Heart left ventricle (tissue), 16 donors: Measurements from ENCODE around the gene MCC. TPM values are rescaled to one million over a fixed set of nuclear protein-coding genes. Genes with fewer than 3 reads are reported as not detected.

Experiments used
- ATAC-seq, 4 donors: fragments of 200-7000 bp; cut with Tn5 transposase; one replicate each; pipeline ENCODE4 v1.9.1; 2020 to 2022; ENCODE audit warnings: moderate library complexity in 4 of 4, mild to moderate bottlenecking in 3 of 4, moderate number of reproducible peaks in 1 of 4
- DNase-seq, 5 donors: peaks; one replicate each; pipeline ENCODE4 v3.0.0-alpha.2; 2020
- H3K27ac ChIP-seq, 12 donors: fragments of 200-600 bp; sonication (generic) in 4 of 12; one replicate each; pipeline versions ENCODE4 v1.5.0 to v1.8.0; 2016 to 2022; ENCODE audit warnings: mild to moderate bottlenecking in 2 of 12
- H3K27me3 ChIP-seq, 9 donors: fragments of 200-600 bp; sonication (generic) in 2 of 9; one replicate each; pipeline versions ENCODE4 v1.5.1 to v1.8.0; 2016 to 2022; ENCODE audit warnings: mild to moderate bottlenecking in 3 of 9
- H3K36me3 ChIP-seq, 9 donors: fragments of 200-600 bp; sonication (generic) in 2 of 9; one replicate each; pipeline versions ENCODE4 v1.5.0 to v1.8.0; 2018 to 2022; ENCODE audit warnings: mild to moderate bottlenecking in 2 of 9
- H3K4me1 ChIP-seq, 12 donors: fragments of 200-600 bp; sonication (generic) in 4 of 12; one replicate each; pipeline versions ENCODE4 v1.5.0 to v1.8.0; 2016 to 2022; ENCODE audit warnings: mild to moderate bottlenecking in 3 of 12
- H3K4me3 ChIP-seq, 12 donors: fragments of 200-600 bp; sonication (generic) in 4 of 12; one replicate each; pipeline versions ENCODE4 v1.5.0 to v1.8.0; 2017 to 2022; ENCODE audit warnings: mild to moderate bottlenecking in 9 of 12, moderate library complexity in 4 of 12
- H3K9me3 ChIP-seq, 12 donors: fragments of 200-600 bp; sonication (generic) in 4 of 12; one replicate each; pipeline versions ENCODE4 v1.5.0 to v1.8.0; 2016 to 2022; ENCODE audit warnings: mild to moderate bottlenecking in 1 of 12
- POLR2A ChIP-seq, 2 donors: fragments of 450-650 bp; IDR thresholded peaks; one replicate each; pipeline ENCODE4 v1.6.1; 2017; ENCODE audit warnings: antibody characterized with exemption in 2 of 2, mild to moderate bottlenecking in 2 of 2, moderate library complexity in 2 of 2
- WGBS, 4 donors: extraction: QIAGEN DNeasy Blood & Tissue Kit in 2 of 4; methylation state at CpG; one replicate each; pipeline versions ENCODE4 v1.1.5 to v1.1.7; 2013 to 2018; 5-methylcytosine and 5-hydroxymethylcytosine counted together
- intact Hi-C, 10 donors: fragments of 100-400 bp; cut with DNase I; formaldehyde crosslinking; loops; one replicate each; pipeline versions ENCODE4 v1.11.1 to v1.14.2; 2022
- polyA plus RNA-seq, 2 donors: library from polyadenylated mRNA; stranded (reverse); fragments of 200-250 nt; gene quantifications; one replicate each; pipeline ENCODE4 v1.2.3, GENCODE V29; 2013
- total RNA-seq, 9 donors: library from RNA; depleted of rRNA in 2 of 9; stranded (reverse); fragments of >200 nt in 2 of 9; fragmentation: NEBNext Ultra II Directional in 3 of 9; extraction: Animal tissue kit (Norgen Biotek cat#: 25700) in 3 of 9; gene quantifications; one replicate each; pipeline versions ENCODE4 v1.1.0 to v1.2.4, GENCODE V29; 2016 to 2023
- TF ChIP-seq, protein P1 (sequence below), 12 donors: fragments of 200-600 bp; sonication (generic) in 4 of 12; IDR thresholded peaks; one replicate each; pipeline versions ENCODE4 v1.5.0 to v1.8.0; 2018 to 2022; ENCODE audit warnings: antibody characterized with exemption in 12 of 12, mild to moderate bottlenecking in 5 of 12
- donor health status: ischemic (EF 13 %, LVEDD 7.1; RV severe dilation, severe dysfunction).
- donor health status: healthy with polysubstance abuse.
- donor health status: DM: no; HTN: yes; CAD: no.
- donor health status: DM: no; HTN: no; CAD: no.
- donor health status: ischemic (EF 25% LVEDD 6.9; RV normal size, moderate dysfunction).
- donor health status: ischemic (EF 25% LVEDD 5.7; RV mildly dilated, moderate dysfunction).
- donor health status: healthy.
- donor health status: DM: yes; HTN: yes; CAD: no.
- donor health status: ischemic (EF 35%, LVEDD 5.7; RV mildly dilated, moderate dysfunction).
- donor health status: nonischemic (EF 11% LVEDD 7.7; RV severe dilation, severe dysfunction).
- donor health status: DM: yes; HTN: yes; CAD: no.
- donor health status: PGD.
- donor health status: ischemic (EF 29% LVEDD 5.4; RV normal size, mild dysfunction).
- donor health status: nonischemic (EF 23%, LVEDD 6.1; RV moderate dilation, normal function).

Gene MCC
- total and polyA plus RNA-seq, 11 donors, result 6.1 to 33.8 (median 24.3) TPM

DNA sequence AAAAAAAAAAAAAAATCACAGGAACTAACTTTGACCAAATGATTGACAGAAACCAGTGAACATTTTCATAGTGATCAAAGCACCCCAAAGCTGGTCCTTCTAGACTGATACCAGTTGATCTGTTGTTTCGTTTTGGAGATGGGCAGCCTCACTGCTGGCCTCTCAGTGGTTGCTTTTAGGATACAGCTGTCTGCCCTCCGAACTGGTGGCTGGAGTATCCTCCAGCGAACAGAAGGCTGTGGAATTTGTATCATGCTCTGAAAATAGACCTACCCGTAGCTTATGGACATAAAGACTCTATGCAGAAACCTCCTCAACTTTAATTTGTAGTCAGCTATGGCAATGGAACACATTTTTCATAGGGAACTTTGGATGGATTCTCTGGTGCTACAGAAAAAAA lies 462.7 kb downstream of the MCC start:
- Histone ChIP-seq H3K27me3 (no peaks in the 10 kb centered on the region), H3K4me3 (no peak overlapping the region), H3K36me3 (peaks cover 0 to 86% (median 56%) of the 10 kb centered on the region in 9 donors), H3K27ac (no peak overlapping the region), H3K9me3 (no peaks in the 10 kb centered on the region), H3K4me1 (peaks cover 0 to 32% (median 3%) of the 10 kb centered on the region in 12 donors)
- WGBS, 4 donors, result 67 to 78% (median 69%) methylated on average over 4 of the region's 4 CpGs
- DNase-seq, result no peak
- peak in 1 of 4 donors; percentile 27 for ATAC-seq
- intact Hi-C loops, result no loop called here
- TF ChIP-seq, protein P1, sequence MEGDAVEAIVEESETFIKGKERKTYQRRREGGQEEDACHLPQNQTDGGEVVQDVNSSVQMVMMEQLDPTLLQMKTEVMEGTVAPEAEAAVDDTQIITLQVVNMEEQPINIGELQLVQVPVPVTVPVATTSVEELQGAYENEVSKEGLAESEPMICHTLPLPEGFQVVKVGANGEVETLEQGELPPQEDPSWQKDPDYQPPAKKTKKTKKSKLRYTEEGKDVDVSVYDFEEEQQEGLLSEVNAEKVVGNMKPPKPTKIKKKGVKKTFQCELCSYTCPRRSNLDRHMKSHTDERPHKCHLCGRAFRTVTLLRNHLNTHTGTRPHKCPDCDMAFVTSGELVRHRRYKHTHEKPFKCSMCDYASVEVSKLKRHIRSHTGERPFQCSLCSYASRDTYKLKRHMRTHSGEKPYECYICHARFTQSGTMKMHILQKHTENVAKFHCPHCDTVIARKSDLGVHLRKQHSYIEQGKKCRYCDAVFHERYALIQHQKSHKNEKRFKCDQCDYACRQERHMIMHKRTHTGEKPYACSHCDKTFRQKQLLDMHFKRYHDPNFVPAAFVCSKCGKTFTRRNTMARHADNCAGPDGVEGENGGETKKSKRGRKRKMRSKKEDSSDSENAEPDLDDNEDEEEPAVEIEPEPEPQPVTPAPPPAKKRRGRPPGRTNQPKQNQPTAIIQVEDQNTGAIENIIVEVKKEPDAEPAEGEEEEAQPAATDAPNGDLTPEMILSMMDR (IDR thresholded peaks at IDR 0.05), result no peak
- no peak for TF ChIP-seq POLR2A (IDR thresholded peaks at IDR 0.05)

DNA sequence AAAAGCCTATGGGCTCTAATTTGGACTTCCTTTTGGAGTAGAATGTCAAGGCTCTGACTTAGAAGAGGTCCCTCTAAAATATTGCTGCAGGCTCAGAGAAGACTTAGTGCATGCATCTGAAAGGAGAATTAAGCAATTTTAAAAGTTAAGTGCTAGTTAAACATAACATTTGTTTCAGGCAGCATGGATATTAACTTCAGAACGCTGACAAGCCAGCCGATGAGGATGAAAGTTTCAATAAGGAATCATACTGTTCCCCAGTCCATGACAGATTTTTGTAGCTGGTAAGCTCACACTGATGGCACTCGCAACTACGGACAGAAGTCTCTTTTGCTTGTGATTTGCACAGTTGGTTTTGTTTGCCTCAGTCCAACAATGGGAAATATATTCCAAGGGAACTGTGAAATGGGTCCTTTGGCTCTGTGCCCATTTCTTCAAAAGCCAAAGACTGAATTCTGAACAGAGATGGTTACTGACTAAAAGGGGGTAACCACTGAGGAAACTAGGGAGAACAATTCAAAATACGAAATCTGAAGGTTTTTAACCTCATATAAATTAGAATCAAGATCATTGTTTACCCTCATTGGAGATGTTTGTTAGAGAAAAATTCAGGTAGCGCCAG lies 464.1 kb downstream of the MCC start:
- TF ChIP-seq, protein P1 (IDR thresholded peaks at IDR 0.05), result no peak
- no peak for TF ChIP-seq POLR2A (IDR thresholded peaks at IDR 0.05)
- intact Hi-C loops, result no loop called here
- Histone ChIP-seq H3K27ac (no peak overlapping the region), H3K4me3 (no peak overlapping the region), H3K36me3 (peaks cover 0 to 99% (median 57%) of the 10 kb centered on the region in 9 donors), H3K9me3 (no peaks in the 10 kb centered on the region), H3K4me1 (peaks cover 0 to 37% (median 2%) of the 10 kb centered on the region in 12 donors), H3K27me3 (no peaks in the 10 kb centered on the region)
- WGBS, 4 donors, result 75 to 89% (median 80%) methylated on average over 6 of the region's 6 CpGs
- DNase-seq, result no peak
- ATAC-seq, result no peak

DNA sequence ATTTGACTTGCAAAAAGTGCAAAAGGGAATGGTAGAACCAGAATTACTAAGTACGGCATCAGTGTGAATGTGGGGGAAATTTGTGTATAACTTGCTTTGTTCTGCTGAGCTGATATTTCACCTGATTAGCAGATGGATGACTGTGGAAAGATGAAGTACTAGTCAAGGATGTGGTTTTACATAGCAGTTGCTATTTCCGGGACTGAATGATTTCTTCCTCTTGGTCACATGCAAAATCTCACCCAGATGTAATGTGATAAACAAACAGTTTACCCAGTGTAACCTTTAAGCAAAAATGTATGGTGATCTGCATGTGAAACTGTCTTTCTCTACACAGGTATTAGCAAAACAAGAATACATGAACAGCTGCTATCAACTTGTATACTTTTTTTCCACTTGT lies 465.6 kb downstream of the MCC start:
- 43 to 64% (median 57%) methylated on average over 2 of the region's 2 CpGs for WGBS, 4 donors
- TF ChIP-seq, protein P1 (IDR thresholded peaks at IDR 0.05), result no peak
- TF ChIP-seq POLR2A (IDR thresholded peaks at IDR 0.05), result no peak
- no peaks in the 10 kb centered on the region for H3K27me3 ChIP-seq
- peaks cover 0 to 99% (median 51%) of the 10 kb centered on the region in 9 donors for H3K36me3 ChIP-seq
- H3K27ac ChIP-seq, result peak overlapping the region in 1 of 12 donors; percentile 30
- H3K9me3 ChIP-seq, result no peaks in the 10 kb centered on the region
- intact Hi-C loops, result no loop called here
- no peak overlapping the region for H3K4me3 ChIP-seq
- H3K4me1 ChIP-seq, result peaks cover 0 to 37% (median 2%) of the 10 kb centered on the region in 12 donors
- ATAC-seq, result no peak
- DNase-seq, result no peak

DNA sequence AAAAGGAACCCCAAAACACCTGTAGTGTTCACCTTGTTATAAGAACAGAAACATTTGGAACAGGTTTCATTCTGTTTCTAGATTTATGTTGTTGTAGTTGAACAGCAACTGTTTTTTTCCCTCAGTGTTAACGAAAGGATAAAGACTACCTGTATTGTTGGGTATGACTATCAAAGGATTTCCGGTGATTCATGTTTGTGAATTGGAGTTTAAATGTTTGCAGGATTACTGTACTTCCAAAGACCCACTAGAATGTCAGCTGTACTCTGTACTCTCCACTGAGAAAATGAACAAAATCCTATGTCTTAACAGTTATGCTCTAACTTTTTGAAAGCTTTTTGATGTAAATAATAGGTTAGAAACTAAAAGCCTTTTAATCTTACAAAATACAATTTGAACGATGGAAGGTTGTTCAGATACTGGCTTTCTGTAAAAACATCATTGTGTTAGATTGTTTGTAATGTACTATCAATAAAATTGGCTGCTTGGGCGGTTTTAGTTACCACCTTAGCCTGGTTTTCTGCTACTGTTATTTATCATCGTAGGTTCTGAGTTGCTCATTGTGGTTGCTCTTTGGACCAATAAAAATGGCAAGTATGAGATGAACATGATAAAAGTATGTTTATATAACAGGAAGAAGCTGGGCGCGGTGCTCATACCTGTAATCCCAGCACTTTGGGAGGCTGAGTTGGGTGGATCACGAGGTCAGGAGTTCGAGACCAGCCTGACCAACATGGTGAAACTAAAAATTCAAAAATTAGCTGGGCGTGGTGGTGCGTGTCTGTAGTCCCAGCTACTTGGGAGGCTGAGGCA lies 467.6 kb downstream of the MCC start:
- no peaks in the 10 kb centered on the region for H3K9me3 ChIP-seq
- no peak for TF ChIP-seq POLR2A (IDR thresholded peaks at IDR 0.05)
- TF ChIP-seq, protein P1 (IDR thresholded peaks at IDR 0.05), result no peak
- H3K27me3 ChIP-seq, result no peaks in the 10 kb centered on the region
- H3K4me3 ChIP-seq, result no peak overlapping the region
- intact Hi-C loops, result no loop called here
- H3K4me1 ChIP-seq, result peaks cover 0 to 37% (median 2%) of the 10 kb centered on the region in 12 donors
- H3K27ac ChIP-seq, result no peak overlapping the region
- H3K36me3 ChIP-seq, result peaks cover 0 to 93% (median 49%) of the 10 kb centered on the region in 9 donors
- ATAC-seq (peak in 1 of 4 donors; percentile 30), DNase-seq (no peak)
- 86 to 91% (median 89%) methylated on average over 11 of the region's 11 CpGs for WGBS, 4 donors
